Right cardiac atrium (tissue), 5 donors: Measurements from ENCODE around the gene MYOCD. TPM values are rescaled to one million over a fixed set of nuclear protein-coding genes. Genes with fewer than 3 reads are reported as not detected.

Experiments used
- ATAC-seq, 2 donors: fragments of 200-7000 bp; cut with Tn5 transposase; one replicate each; pipeline versions ENCODE4 v1.8.0 to v1.9.1; 2020; ENCODE audit warnings: moderate library complexity in 2 of 2, mild to moderate bottlenecking in 1 of 2
- DNase-seq, 3 donors: peaks; one replicate each; pipeline ENCODE4 v3.0.0-alpha.2; 2020
- H3K27ac ChIP-seq: one replicate; pipeline ENCODE4 v1.5.1; 2013; ENCODE audit warnings: mild to moderate bottlenecking, low read length, control low read depth, moderate library complexity
- H3K27me3 ChIP-seq: one replicate; pipeline ENCODE4 v1.6.1; 2013; ENCODE audit not compliant: control insufficient read depth, insufficient read depth
- H3K4me1 ChIP-seq: one replicate; pipeline ENCODE4 v1.6.1; 2013; ENCODE audit warnings: low read length; ENCODE audit not compliant: control insufficient read depth, insufficient read depth
- H3K4me3 ChIP-seq: one replicate; pipeline ENCODE4 v1.5.1; 2013; ENCODE audit warnings: low read length, control low read depth
- H3K9me3 ChIP-seq: one replicate; pipeline ENCODE4 v1.6.1; 2013; ENCODE audit warnings: low read length; ENCODE audit not compliant: control insufficient read depth
- WGBS: extraction: QIAGEN DNeasy Blood & Tissue Kit; methylation state at CpG from one replicate; pipeline ENCODE4 v1.1.7; 2013; 5-methylcytosine and 5-hydroxymethylcytosine counted together
- intact Hi-C, 4 donors: fragments of 100-400 bp; cut with DNase I; formaldehyde crosslinking; loops; one replicate each; pipeline versions ENCODE4 v1.11.0 to v1.14.0; 2022 to 2023
- polyA plus RNA-seq: library from polyadenylated mRNA; stranded (reverse); fragments of 200-250 nt; gene quantifications from one replicate; pipeline ENCODE4 v1.2.3, GENCODE V29; 2013
- total RNA-seq, 4 donors: library from RNA; stranded (reverse); fragmentation: NEBNext Ultra II Directional; extraction: Animal tissue kit (Norgen Biotek cat#: 25700); gene quantifications; one replicate each; pipeline ENCODE4 v1.2.1, GENCODE V29; 2021
- donor health status: healthy with polysubstance abuse.
- donor health status: DM: no; HTN: yes; CAD: no.
- donor health status: DM: no; HTN: no; CAD: no.
- donor health status: DM: no; HTN: yes; CAD: no; lungs with severe emphysema.
- donor health status: DM: yes; HTN: yes; CAD: no.

The MYOCD gene
- total and polyA plus RNA-seq, 5 donors = 12.9 to 65.3 (median 50.7) TPM

GRCh38 chr17:12642034-12642433 is 23.7 kb upstream of the MYOCD start:
- no peak overlapping the region for H3K4me3 ChIP-seq
- no peak for DNase-seq
- intact Hi-C loops = no loop called here
- WGBS = 62% methylated on average over 4 of the region's 4 CpGs
- no peak overlapping the region for H3K27ac ChIP-seq
- no peak for ATAC-seq
- H3K4me1 ChIP-seq = no peaks in the 10 kb centered on the region
- no peaks in the 10 kb centered on the region for H3K27me3 ChIP-seq
- no peaks in the 10 kb centered on the region for H3K9me3 ChIP-seq

GRCh38 chr17:12643822-12644221 is 21.9 kb upstream of the MYOCD start:
- ATAC-seq = no peak
- H3K27me3 ChIP-seq = no peaks in the 10 kb centered on the region
- H3K4me3 ChIP-seq = no peak overlapping the region
- intact Hi-C loops = no loop called here
- no peak overlapping the region for H3K27ac ChIP-seq
- no peaks in the 10 kb centered on the region for H3K9me3 ChIP-seq
- H3K4me1 ChIP-seq = no peaks in the 10 kb centered on the region
- no peak for DNase-seq
- WGBS = 62% methylated on average over 1 of the region's 1 CpG

GRCh38 chr17:12644623-12645022 is 21.1 kb upstream of the MYOCD start:
- intact Hi-C loops = no loop called here
- Histone ChIP-seq H3K9me3 (no peaks in the 10 kb centered on the region), H3K4me1 (no peaks in the 10 kb centered on the region), H3K27ac (no peak overlapping the region), H3K4me3 (no peak overlapping the region), H3K27me3 (no peaks in the 10 kb centered on the region)
- DNase-seq (no peak), ATAC-seq (no peak)

GRCh38 chr17:12646761-12647422 is 18.8 kb upstream of the MYOCD start:
- H3K27ac ChIP-seq = no peak overlapping the region
- DNase-seq (no peak), ATAC-seq (no peak)
- WGBS = 63% methylated on average over 6 of the region's 6 CpGs
- H3K9me3 ChIP-seq = no peaks in the 10 kb centered on the region
- intact Hi-C loops = no loop called here
- H3K4me3 ChIP-seq = no peak overlapping the region
- no peaks in the 10 kb centered on the region for H3K27me3 ChIP-seq
- H3K4me1 ChIP-seq = no peaks in the 10 kb centered on the region

GRCh38 chr17:12648498-12648897 is 17.2 kb upstream of the MYOCD start:
- Histone ChIP-seq H3K4me1 (no peaks in the 10 kb centered on the region), H3K27ac (no peak overlapping the region), H3K9me3 (no peaks in the 10 kb centered on the region), H3K4me3 (no peak overlapping the region), H3K27me3 (no peaks in the 10 kb centered on the region)
- WGBS = 89% methylated on average over 3 of the region's 3 CpGs
- DNase-seq (no peak), ATAC-seq (no peak)
- intact Hi-C loops = no loop called here

- no peak for DNase-seq
- Histone ChIP-seq H3K27me3 (no peaks in the 10 kb centered on the region), H3K9me3 (no peaks in the 10 kb centered on the region), H3K27ac (no peak overlapping the region), H3K4me3 (no peak overlapping the region), H3K4me1 (no peaks in the 10 kb centered on the region)
- WGBS = 86% methylated on average over 4 of the region's 4 CpGs
- intact Hi-C loops = no loop called here
- no peak for ATAC-seq
Observed at GRCh38 chr17:12655936-12656335, 9.8 kb upstream of the MYOCD start.

- no peak overlapping the region for H3K27ac ChIP-seq
- ATAC-seq (no peak), DNase-seq (no peak)
- H3K4me3 ChIP-seq = no peak overlapping the region
- H3K4me1 ChIP-seq = no peaks in the 10 kb centered on the region
- intact Hi-C loops = no loop called here
- H3K9me3 ChIP-seq = no peaks in the 10 kb centered on the region
- 86% methylated on average over 2 of the region's 2 CpGs for WGBS
- H3K27me3 ChIP-seq = no peaks in the 10 kb centered on the region
Observed at GRCh38 chr17:12656354-12656753, 9.3 kb upstream of the MYOCD start.

- no peak for DNase-seq
- no peaks in the 10 kb centered on the region for H3K27me3 ChIP-seq
- 86% methylated on average over 1 of the region's 1 CpG for WGBS
- no peak overlapping the region for H3K4me3 ChIP-seq
- H3K27ac ChIP-seq = no peak overlapping the region
- no peaks in the 10 kb centered on the region for H3K9me3 ChIP-seq
- ATAC-seq = no peak
- H3K4me1 ChIP-seq = no peaks in the 10 kb centered on the region
- intact Hi-C loops = no loop called here
Observed at GRCh38 chr17:12659500-12659899, 6.2 kb upstream of the MYOCD start.

GRCh38 chr17:12664252-12664651 is 1.4 kb upstream of the MYOCD start:
- no peaks in the 10 kb centered on the region for H3K9me3 ChIP-seq
- H3K27me3 ChIP-seq = no peaks in the 10 kb centered on the region
- H3K27ac ChIP-seq = no peak overlapping the region
- DNase-seq (no peak), ATAC-seq (no peak)
- 73% methylated on average over 11 of the region's 11 CpGs for WGBS
- intact Hi-C loops = loop anchor here in 3 of 4 donors (10.0 kb wide), 2 partner anchors 409 to 479 kb away; no protein-coding TSS in a partner anchor
- H3K4me1 ChIP-seq = no peaks in the 10 kb centered on the region
- no peak overlapping the region for H3K4me3 ChIP-seq

GRCh38 chr17:12664894-12665262 is 812 bp upstream of the MYOCD start:
- Histone ChIP-seq H3K4me3 (peak overlapping the region; percentile 66), H3K27ac (peak overlapping the region; percentile 2), H3K27me3 (no peaks in the 10 kb centered on the region), H3K4me1 (no peaks in the 10 kb centered on the region), H3K9me3 (no peaks in the 10 kb centered on the region)
- no peak for ATAC-seq
- DNase-seq = no peak
- WGBS = 8% methylated on average over 11 of the region's 11 CpGs
- intact Hi-C loops = loop anchor here in 3 of 4 donors (5.0 to 10.0 kb wide), 7 partner anchors 67 to 483 kb away; no protein-coding TSS in a partner anchor

- Histone ChIP-seq H3K9me3 (no peaks in the 10 kb centered on the region), H3K4me3 (peak overlapping the region; percentile 66), H3K4me1 (no peaks in the 10 kb centered on the region), H3K27me3 (no peaks in the 10 kb centered on the region), H3K27ac (peak overlapping the region; percentile 80)
- intact Hi-C loops = loop anchor here in 3 of 4 donors (2.0 to 10.0 kb wide), 10 partner anchors 66 to 484 kb away; no protein-coding TSS in a partner anchor
- DNase-seq (no peak), ATAC-seq (no peak)
- WGBS = 56% methylated on average over 6 of the region's 6 CpGs
Observed at GRCh38 chr17:12666718-12667117, 1.0 kb downstream of the MYOCD start.
